Activated CD8-positive, alpha-beta T cell treated with anti-CD3 and anti-CD28 coated beads for 36 hours (primary cell): ENCODE measurements around the gene DNAJC18. TPM values are rescaled to one million over a fixed set of nuclear protein-coding genes. Genes with fewer than 3 reads are reported as not detected.

Source experiments
- ATAC-seq: fragments of 200-7000 bp; cut with Tn5 transposase; one replicate; pipeline ENCODE4 v1.10.0; 2021; ENCODE audit warnings: mild to moderate bottlenecking, moderate library complexity
- CTCF ChIA-PET: fragments of 350-600 bp; sonication (Branson Sonifier 250); formaldehyde crosslinking; loops from one replicate; lab custom pipeline; 2021; ENCODE audit warnings: antibody characterized with exemption; lab: Charles Lee
- POLR2A ChIA-PET: fragments of 350-600 bp; sonication (Branson Sonifier 250); formaldehyde crosslinking; loops from one replicate; lab custom pipeline; 2021; ENCODE audit warnings: antibody characterized with exemption; lab: Charles Lee
- DNase-seq: peaks from one replicate; pipeline ENCODE4 v3.0.0-alpha.2; 2020
- H3K27ac Mint-ChIP-seq: one replicate; pipeline ENCODE4 v1.8.0; 2021; ENCODE audit warnings: mild to moderate bottlenecking, mixed read lengths
- H3K27me3 Mint-ChIP-seq: one replicate; pipeline ENCODE4 v1.8.0; 2021; ENCODE audit warnings: mixed read lengths
- H3K36me3 Mint-ChIP-seq: one replicate; pipeline ENCODE4 v1.8.0; 2021; ENCODE audit warnings: low read depth, mixed read lengths
- H3K4me1 Mint-ChIP-seq: one replicate; pipeline ENCODE4 v1.8.0; 2021; ENCODE audit warnings: low read depth, mixed read lengths
- H3K4me3 Mint-ChIP-seq: one replicate; pipeline ENCODE4 v1.8.0; 2021; ENCODE audit warnings: mild to moderate bottlenecking, moderate library complexity, mixed read lengths
- H3K9me3 Mint-ChIP-seq: one replicate; pipeline ENCODE4 v1.8.0; 2021; ENCODE audit warnings: mixed read lengths
- intact Hi-C: fragments of 100-400 bp; cut with micrococcal nuclease; formaldehyde crosslinking; loops from one replicate; pipeline ENCODE4 v1.10.0; 2022
- total RNA-seq, 2 experiments: library from RNA; stranded (reverse); gene quantifications; one replicate each; pipeline ENCODE4 v1.2.3, GENCODE V29; 2021
- TF ChIP-seq, protein P1 (sequence below): fragments of 200-600 bp; IDR thresholded peaks from one replicate; pipeline ENCODE4 v1.8.0; 2022; ENCODE audit warnings: antibody characterized with exemption, mild to moderate bottlenecking

DNAJC18 gene
- total RNA-seq, 2 experiments from 2014 or later, result 24.9 to 27.5 TPM

DNA sequence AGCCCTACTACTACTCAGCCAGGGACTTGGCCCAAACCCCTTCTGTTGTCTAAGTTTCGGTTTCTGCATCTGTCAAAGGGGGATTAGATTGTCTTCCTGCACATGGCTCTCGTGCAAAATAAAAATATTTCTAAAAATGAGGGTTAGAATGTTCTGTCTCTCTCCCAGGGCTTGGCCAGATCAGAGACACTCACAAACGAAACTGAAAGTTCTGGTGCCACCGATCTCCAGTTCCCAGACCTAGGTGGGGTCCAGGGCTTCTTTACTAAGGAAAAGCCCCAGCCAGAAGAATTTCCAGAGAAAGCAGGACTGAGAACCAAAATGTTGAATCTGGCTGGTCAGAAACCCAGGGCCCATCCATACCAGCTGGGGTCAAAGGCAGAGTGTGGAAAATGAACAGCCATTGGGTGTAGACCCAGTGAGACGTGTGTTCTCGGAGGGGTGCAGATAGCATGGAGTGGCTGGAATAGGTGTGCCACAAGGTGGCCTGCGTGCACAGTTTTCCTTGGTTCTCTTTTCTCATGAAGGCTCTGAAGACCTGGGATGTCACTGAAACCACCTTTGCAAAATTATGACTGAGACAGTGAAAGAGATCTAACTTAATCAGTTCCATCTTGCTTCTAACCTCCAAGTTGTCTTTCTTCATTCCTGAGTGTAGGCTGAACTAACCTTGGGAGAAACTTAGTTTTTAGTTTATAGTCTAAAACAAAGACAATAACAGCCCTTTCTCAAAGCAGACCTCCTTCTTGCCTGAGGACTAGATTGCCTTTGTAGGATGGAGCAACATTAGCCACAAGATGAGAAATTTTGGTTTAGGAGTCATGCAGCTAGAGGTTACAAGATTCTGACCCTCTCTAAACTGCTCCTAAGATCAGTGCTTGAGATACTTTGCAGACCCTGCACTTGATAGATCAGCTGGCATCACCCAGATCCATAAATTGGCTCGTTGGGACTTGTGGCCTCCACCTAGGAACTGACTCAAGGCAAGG is 54.0 kb downstream of the DNAJC18 start:
- ChIA-PET POLR2A (interaction anchor here (0.7 to 6.3 kb wide), 3 partner anchors 39 to 113 kb away, joined by 3 to 49 read pairs (median 4); partner anchors contain the start of gene PAIP2), CTCF (interaction anchor here (1.4 to 1.8 kb wide), 2 partner anchors 14 to 18 kb away, joined by 3 to 4 read pairs; no protein-coding TSS in a partner anchor)
- ATAC-seq, result no peak
- no peak for DNase-seq
- Mint-ChIP-seq H3K9me3 (no peaks in the 10 kb centered on the region), H3K4me1 (peaks cover 50% of the 10 kb centered on the region), H3K4me3 (peak overlapping the region; percentile 45), H3K36me3 (peaks cover 5% of the 10 kb centered on the region), H3K27ac (peak overlapping the region; percentile 65), H3K27me3 (no peaks in the 10 kb centered on the region)
- intact Hi-C loops, result no loop called here
- TF ChIP-seq, protein P1, sequence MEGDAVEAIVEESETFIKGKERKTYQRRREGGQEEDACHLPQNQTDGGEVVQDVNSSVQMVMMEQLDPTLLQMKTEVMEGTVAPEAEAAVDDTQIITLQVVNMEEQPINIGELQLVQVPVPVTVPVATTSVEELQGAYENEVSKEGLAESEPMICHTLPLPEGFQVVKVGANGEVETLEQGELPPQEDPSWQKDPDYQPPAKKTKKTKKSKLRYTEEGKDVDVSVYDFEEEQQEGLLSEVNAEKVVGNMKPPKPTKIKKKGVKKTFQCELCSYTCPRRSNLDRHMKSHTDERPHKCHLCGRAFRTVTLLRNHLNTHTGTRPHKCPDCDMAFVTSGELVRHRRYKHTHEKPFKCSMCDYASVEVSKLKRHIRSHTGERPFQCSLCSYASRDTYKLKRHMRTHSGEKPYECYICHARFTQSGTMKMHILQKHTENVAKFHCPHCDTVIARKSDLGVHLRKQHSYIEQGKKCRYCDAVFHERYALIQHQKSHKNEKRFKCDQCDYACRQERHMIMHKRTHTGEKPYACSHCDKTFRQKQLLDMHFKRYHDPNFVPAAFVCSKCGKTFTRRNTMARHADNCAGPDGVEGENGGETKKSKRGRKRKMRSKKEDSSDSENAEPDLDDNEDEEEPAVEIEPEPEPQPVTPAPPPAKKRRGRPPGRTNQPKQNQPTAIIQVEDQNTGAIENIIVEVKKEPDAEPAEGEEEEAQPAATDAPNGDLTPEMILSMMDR, result no peak

DNA sequence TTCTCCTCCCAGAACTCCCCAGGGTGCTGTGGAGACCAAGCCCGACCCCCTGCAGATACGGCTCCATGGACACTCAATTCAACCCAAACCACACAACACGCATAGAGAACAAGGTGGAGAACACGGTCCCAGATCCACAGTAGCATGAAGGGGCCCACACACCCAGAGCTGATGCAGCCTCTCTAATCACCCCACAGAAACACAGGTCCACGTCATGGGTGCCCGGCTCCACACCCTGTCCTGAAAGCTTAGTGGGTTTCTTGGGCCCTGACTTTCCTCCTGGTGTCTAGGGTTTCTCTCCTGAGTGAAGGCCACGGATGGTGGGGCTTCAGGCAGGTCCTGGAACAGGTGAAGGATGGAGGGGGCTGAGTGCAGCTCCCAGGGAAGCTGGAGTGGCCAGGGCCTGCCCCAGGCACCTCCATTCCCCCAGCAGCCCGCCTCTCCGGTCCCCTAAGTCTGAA is 54.7 kb downstream of the DNAJC18 start:
- Mint-ChIP-seq H3K4me1 (peaks cover 42% of the 10 kb centered on the region), H3K27ac (peak overlapping the region; percentile 65)

DNA sequence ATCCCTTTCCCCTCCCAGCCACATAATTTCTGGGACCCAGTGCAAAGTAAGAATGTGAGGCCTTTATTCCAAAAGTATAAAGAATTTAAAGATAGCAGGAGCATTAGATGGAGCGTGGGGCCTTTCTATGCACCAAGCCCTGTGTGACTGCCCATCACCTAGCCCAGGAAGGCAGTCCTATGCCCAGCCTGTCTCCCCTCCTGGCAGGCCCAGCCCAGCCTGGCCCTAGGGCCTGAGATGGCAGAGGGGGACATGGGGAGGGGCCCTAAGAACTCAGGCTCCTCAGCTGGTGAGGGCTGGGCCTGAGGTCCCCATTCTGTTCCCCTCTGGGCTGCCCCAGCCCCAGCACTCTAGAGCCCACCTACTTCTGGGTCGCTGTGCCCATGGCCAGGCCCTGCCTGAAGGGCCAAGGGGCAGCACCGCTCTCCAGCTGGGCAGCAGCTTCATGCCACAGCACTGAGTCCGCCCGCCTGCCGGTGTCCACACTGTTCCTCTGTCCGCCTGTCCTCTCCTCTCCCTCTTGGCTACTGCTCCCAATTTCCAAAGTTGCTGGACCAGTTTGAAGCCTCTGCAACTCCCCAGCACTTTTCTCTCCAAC is 55.2 kb downstream of the DNAJC18 start:
- peak overlapping the region; percentile 65 for H3K27ac Mint-ChIP-seq
- no peaks in the 10 kb centered on the region for H3K27me3 Mint-ChIP-seq
- H3K9me3 Mint-ChIP-seq, result no peaks in the 10 kb centered on the region
- H3K36me3 Mint-ChIP-seq, result no peaks in the 10 kb centered on the region
- DNase-seq (no peak), ATAC-seq (no peak)
- intact Hi-C loops, result no loop called here
- ChIA-PET CTCF (no interaction called here), POLR2A (interaction anchor here (0.6 kb wide), 1 partner anchor 108 kb away, joined by 3 read pairs; no protein-coding TSS in a partner anchor)
- peaks cover 37% of the 10 kb centered on the region for H3K4me1 Mint-ChIP-seq
- TF ChIP-seq, protein P1, result no peak
- no peak overlapping the region for H3K4me3 Mint-ChIP-seq

More for the DNA sequence above, 54.7 kb downstream of the DNAJC18 start:
- CTCF ChIA-PET, result no interaction called here
- Mint-ChIP-seq H3K27me3 (no peaks in the 10 kb centered on the region), H3K36me3 (peaks cover 4% of the 10 kb centered on the region), H3K4me3 (no peak overlapping the region), H3K9me3 (no peaks in the 10 kb centered on the region)
- TF ChIP-seq, protein P1, result no peak
- POLR2A ChIA-PET, result interaction anchor here (0.7 kb wide), 1 partner anchor 112 kb away, joined by 3 read pairs; no protein-coding TSS in a partner anchor
- ATAC-seq (no peak), DNase-seq (no peak)
- intact Hi-C loops, result no loop called here

DNA sequence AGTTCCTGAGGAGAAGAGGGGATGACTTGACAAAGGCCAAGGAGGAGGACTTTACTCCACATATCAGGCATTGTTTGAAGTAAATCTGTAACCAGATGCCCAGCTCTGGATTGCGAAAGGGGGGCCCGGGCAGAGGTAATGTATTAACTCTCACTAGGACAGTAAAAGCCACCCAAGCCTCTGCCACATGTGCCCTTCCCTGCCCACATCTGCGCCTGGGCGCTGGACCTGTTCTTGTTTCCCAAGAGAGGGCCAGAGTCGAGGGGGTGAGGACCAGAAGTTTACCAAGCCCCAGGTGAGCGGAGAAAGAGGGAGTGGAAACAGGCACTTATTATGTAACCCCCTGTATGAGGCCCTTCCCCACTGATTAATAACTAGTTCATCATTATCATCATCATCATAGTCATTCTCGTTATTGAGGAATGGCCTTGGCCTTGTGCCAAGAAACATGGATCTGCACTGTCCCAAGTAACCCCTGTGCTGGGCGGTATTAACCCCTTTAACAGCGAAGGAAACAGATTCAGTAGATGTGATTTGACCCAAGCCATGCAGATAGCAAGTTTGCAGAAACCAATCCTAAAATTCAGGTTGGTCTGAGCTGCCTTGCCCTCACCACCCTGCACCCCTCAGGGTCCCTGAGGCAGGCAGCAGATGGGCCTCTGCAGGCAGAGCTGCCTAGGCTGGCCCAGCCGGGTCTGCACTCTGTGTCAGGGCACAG is 55.9 kb downstream of the DNAJC18 start, which contains the start of gene SLC23A1:
Gene SLC23A1, minus strand, starts transcription at position 23 of the 718 bp plus-strand sequence. CDS start 44 bp downstream, outside the sequence.
- Mint-ChIP-seq H3K9me3 (no peaks in the 10 kb centered on the region), H3K27ac (no peak within 1 kb of the TSS), H3K4me3 (no peak within 1 kb of the TSS), H3K36me3 (no peaks in the 10 kb centered on the region), H3K27me3 (no peaks in the 10 kb centered on the region), H3K4me1 (peaks cover 32% of the 10 kb centered on the region)
- TF ChIP-seq, protein P1, result no peak
- ChIA-PET CTCF (no interaction called here), POLR2A (interaction anchor here (0.6 to 1.0 kb wide), 3 partner anchors 8 to 107 kb away, joined by 3 read pairs; partner anchors contain the start of gene MATR3)
- ATAC-seq, result no peak
- intact Hi-C loops, result no loop called here
- no peak for DNase-seq
